Activated CD4-positive, alpha-beta T cell treated with anti-CD3 and anti-CD28 coated beads, Interleukin-2, amount 50 U/mL, for 24 hours (primary cell): ENCODE data around the gene STUB1.

Experiments used
- DNase-seq, 2 donors: peaks; one replicate each; pipeline ENCODE4 v3.0.0-alpha.2; 2020; ENCODE audit warnings: low read depth in 1 of 2, low spot score in 1 of 2

STUB1 gene

DNA sequence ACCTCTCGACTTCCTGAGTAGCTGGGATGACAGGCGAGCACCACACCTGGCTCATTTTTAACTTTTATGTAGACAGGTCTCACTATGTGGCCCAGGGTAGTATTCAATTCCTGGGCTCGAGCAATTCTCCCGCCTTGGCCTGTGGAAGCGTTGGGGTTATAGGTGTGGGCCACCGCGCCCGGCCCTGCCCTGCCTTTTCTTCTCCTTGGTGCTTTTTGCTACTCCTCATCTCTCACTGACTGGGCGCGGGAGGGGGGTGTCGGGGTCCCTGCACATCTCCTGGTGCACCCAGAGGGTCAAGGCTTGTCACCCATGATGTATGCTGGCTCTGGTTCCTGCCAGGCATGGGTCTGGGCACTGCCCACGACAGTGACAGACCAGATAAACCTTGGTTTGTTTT lies 35.7 kb upstream of the STUB1 start:
- no peak for DNase-seq

DNA sequence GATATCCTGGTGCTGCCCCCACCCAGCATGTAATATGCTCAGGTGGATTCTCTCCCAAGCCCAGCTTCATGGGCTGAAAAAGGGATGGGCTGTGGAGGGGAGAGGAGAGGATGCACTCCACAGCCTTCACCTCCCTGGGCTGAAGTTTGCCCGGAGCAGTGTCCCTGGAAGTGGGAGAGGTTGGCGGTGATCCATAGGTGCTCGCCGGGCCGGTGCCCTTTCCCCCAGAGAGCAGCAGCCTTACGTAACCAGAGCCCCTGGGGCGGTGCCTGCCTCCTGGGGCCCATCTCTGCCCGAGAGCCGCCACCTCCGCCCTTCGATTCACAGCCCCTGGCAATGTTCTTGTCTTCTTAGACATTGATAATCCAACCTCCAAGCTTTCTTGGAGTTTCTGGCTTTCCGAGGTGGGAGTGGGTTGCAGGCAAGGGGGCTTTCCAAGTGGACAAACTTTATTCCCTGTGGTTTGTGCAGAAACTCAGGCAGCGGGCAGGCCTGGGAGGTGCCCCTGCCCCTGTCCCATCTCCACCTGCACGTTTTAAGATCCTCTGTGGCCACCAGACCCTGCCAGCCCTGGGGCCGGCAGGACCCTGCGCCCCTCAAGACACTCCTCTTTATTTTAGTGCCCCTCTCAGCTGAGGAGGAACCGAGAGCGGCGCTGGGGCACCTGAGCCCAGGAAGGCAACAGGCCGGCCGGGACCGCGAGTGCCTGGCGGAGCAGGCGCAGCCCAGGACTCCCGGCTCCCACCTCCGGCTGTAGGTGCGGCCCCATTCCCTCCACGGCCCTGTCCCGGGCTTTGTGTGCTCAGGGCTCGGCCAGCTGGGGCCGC lies 34.1 kb upstream of the STUB1 start:
- DNase-seq, result no peak

DNA sequence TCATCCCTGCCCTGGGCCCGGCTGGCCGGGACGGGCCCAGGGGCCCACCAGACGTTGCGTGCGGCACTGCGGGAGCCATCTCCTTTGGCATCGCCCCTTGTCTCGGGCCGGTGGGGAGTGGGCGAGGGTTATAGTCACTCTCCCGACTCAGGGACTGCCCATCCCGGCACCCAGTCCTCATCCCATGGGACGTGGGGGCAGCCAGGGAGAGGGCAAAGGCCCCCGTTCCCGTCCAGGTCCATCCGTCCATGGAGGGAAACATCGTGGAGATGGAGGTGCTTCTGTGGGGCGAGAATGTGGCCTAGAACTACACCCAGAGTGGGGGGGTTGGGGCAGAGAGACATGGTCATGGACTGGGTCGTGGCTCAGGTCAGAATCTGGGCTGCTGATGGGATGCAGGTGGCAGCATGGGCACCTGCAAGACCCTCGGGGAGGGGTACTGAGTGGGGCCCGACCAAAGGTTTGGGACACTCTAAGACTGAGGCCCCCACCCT lies 33.5 kb upstream of the STUB1 start:
- no peak for DNase-seq

DNA sequence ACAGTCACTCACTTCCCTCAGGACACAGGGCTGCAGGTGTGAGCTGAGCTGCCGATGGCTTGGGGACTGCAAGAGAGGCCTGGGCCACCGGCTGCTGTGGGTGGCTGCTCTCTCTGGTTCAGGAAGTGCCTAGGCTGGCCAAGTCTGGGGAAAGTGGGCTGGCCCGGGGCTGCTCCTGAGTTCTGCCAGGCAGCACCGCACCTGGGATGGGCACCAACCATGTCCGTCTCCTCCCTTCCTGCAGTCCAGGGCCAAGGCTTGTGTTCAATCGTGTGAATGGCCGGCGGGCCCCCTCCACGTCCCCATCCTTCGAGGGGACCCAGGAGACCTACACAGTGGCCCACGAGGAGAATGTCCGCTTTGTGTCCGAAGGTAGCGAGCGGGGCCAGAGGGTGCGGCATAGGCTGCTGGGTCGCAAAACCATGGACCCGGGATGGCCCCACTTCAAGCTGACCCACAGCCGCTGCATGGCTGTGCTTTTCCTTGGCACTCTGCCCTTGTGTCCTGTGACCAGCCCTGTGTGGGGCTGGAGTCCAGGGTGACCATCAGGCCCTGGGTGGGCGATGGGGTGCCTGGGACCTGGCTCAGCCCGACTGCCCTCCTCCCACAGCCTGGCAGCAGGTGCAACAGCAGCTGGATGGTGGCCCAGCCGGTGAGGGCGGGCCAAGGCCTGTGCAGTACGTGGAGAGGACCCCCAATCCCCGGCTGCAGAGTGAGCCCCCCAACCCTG lies 32.9 kb upstream of the STUB1 start:
- no peak for DNase-seq

DNA sequence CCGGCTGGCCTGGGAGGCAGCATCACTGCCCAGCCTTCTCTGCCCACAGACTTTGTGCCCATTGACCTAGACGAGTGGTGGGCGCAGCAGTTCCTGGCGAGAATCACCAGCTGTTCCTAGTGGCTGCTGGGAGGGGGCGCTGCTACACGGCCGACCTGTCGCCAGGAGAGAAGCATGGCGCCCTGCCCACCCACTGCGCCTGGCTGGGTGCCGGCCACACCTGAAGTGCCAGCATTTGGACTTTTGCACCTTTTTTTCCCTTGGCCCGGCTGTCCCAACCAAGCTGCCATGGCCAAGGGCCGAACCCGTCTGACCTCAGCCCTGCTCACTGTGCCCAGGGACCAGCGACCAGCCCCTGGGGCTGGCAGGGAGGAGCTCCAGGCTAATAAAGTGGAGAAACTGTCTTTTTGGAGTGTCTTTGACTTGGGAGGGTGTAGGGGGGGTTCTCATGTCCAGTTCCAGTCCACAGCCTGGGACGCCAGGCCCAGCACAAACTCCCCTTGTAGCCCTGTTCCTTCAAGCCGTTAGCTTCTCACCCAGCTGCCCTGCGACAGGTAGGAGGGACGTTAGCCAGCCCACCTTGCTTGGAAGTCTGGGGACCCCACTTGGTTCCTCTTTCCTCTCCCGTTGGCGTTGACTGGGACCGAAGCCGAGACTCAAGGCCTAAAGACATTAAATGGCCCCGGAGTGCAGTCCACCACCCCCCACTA lies 32.0 kb upstream of the STUB1 start:
- DNase-seq, result no peak

DNA sequence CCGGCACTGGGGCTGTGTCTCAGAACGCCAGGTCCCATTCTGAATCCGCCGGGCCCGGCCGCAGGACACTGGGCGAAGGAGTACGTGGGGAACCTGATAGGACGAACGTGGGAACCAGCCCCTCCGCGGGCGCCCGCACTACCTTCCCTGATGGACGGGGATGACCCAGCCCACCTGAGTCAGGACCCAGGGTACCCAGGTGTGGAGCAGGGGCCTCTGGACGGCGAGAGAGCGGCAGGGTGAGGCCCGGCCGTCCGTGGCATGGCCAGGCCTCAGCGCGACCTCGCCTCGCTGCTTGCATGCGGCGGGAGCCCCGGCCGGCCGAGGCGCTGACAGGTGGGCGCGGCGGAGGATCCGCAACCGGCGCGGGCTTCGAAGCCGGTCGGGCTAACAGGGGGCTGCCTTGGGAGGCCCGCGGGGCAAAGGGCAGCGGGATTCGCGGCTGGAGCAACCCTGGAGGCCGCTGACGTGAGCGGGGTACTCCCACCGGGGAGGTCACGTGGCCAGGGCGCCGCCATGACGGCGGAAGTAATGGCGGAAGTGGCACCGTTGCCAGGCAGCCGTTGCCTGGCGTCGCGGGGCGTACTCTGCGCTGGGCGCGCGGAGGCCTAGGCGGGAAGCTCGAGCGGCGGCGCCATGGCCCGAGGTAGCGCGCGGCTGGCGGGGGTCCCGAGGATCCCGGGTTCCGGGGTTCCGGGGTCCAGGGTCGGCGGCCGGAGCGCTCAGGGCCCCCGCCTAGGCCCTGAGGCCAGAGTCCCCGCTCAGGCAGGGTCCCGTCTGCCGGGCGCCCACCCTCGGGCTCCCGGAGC lies 31.2 kb upstream of the STUB1 start, which contains the start of gene WDR90:
Gene WDR90 (plus strand): TSS at position 585 of the 809 bp plus-strand sequence. CDS start 52 bp downstream, at position 637.
- peak; percentile 83 to 91 for DNase-seq

DNA sequence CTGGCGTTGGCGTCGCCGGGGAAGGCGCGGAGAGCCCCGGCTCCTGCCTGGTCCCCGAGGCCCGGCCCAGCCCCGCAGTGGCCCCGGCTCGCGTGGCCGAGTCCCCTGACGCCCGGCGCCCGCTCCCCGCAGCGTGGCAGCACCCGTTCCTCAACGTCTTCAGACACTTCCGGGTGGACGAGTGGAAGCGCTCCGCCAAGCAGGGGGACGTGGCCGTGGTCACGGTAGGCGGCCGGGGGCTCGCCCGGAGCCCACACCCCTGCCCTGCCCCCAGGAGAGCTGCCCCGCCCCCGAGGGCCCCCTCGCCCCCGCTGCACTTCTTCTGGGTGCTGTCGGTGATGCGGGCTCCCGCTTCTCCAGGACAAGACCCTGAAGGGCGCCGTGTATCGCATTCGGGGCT lies 30.6 kb upstream of the STUB1 start:
- no peak for DNase-seq

DNA sequence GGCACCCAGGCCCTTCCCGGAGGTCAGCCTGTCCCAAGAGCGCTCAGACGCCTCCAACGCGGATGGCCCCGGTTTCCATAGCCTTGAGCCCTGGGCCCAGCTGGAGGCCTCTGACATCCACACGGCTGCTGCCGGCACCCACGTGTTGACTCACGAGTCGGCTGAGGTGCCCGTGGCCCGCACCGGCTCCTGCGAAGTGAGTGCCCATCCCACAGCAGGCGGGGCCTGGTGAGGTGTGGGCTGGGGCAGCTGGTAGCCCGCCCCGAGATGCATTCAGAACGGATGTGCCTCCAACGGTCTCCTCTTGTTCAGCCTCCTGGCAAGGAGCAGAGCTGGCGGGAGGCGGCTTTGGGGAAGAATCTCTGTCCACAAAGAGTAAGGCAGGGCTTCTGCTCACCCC lies 28.4 kb upstream of the STUB1 start:
- no peak for DNase-seq

DNA sequence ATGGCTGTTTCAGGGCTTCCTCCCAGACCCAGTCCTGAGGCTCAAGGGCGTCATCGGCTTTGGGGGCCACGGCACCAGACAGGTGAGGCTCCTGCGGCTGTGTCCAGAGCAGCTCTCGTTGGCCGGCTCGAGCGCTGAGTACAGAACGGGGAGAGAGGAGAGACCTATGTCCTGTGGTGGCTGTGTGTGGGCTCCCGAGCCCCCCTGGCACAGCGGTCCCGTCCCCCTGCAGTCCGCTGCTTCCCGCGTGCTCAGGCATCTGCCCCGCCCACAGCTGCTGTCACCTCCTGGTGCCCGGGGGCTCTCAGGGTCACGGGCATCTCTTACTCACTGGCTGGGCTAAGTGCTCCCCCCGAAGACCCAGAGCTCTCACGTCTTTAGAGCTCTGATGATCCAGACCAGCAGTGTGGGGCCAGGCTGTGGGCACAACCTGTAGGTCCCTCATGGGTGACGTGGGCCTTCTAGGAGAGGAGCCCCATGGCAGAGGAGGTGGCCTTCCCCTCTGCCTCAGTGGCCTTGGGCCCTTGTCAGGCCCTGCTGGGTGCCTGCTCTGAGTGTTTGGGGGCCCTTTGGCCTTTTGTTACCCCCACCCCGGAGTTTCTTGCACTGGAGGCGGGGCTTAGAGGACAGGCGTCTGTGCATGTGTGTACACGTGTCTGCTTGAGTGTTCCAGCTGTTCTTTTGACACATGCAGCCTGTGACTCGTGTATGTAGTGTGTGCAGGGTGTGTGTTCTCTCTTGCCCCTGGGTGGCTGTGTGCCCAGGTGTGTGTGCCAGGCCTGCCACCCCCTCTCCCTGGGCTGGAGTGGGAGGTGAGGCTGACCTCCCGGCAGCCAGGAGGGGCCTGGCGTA lies 27.5 kb upstream of the STUB1 start:
- DNase-seq, result no peak

DNA sequence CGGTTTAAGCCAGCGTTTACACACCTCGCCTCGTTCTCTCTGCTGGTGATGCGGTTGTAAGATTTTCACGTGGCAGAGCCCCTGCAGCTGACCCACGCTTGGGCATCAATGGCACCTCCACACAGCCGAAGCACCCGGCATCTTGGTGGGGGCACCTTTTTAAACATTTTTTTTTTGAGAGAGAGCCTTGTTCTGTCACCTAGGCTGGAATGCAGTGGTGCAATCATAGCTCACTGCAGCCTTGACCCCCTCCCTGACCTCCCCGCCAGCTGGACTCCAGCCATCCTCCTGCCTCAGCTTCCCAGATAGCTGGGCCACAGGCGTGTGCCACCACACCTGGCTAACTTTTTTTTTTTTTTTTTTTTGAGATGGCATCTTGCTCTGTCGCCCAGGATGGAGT lies 26.2 kb upstream of the STUB1 start:
- no peak for DNase-seq

DNA sequence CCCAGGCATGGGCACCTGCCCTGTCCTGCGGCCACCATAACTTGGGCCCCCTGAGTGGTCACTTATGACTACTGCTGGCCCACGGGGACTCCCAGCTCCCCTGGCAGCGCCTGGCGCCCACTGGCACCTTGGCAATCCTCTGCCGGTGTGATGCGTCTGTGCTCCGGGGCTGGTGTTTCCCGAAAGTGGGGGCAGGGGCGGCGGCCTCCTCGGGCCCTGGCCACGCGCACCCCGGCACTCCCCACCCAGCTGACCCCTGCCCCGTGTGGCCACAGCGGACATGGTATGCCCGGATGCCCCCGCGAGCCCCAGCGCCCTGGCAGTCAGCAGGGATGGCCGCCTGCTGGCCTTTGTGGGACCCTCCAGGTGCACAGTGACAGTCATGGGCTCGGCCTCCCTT lies 22.7 kb upstream of the STUB1 start:
- DNase-seq, result no peak

DNA sequence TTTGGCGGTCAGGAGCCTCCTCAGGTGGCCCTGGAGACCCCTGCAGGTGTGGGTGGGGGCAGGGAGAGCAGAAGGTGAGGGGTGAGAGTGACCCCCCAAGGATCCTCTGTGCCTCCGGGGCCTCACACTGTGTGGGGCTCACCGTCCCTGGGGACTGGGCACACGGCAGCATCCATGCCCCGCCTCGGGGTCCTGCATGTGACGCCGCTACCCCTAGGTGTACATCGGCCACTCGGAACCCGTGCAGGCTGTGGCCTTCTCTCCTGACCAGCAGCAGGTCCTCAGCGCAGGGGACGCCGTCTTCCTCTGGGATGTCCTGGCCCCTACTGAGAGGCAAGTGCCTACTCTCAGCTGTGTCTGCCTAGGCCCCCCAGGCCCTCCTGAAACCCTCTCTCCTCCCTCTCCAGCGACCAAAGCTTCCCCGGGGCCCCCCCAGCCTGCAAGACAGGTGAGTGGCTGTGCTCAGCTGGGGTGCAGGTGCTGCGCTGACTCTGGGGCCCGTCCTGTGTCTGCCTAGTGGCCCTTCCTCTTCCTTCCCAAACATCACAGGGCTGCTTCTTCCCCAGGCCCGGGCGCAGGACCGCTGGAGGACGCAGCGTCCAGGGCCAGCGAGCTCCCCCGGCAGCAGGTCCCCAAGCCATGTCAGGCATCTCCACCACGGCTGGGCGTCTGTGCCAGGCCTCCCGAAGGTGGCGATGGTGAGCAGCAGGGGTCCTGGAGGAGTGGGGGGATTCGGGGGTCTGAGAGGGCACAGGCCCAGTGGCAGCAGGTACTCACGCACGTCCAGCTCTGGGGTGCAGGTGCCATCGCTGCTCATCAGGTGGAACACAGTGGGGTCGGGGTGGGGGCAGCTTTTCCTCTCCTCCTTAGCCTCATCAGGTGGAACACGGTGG lies 21.3 kb upstream of the STUB1 start:
- no peak for DNase-seq

DNA sequence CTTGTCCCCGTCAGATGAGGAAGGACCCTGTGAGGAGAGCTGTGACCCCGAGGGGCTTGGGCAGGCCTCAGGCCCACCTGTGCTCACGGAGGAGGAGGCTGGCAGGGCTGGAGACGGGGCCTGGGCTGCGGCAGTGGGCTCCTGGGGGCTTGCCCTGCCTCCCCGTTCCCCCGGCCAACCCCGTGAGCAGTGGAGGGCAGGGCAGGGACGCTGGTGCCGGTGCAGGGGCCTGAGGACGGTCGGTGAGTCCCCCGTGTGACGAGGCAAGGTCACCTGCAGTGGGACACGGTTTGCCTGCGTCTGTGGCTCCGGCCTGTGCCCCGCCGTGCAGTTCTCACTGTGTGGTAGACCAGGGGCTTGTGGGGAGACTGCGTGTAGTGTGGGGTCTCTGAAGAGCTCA lies 20.6 kb upstream of the STUB1 start:
- no peak for DNase-seq

DNA sequence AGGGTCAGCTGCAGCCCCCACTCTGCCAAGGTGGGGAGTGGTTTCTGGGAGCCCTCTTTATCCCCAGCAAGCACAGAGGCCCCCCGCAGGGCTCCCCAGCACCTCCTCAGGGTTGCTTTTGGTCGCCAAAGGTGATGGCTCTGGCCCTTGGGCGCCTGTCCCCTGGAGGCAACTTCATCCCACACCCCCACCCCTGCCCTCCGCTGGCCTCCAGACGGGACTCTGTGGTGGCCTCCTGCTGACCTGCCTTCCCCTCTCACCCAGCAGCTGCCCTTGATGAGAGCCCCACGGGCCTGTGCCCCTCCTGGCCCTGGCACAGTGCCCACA lies 20.1 kb upstream of the STUB1 start:
- no peak for DNase-seq

DNA sequence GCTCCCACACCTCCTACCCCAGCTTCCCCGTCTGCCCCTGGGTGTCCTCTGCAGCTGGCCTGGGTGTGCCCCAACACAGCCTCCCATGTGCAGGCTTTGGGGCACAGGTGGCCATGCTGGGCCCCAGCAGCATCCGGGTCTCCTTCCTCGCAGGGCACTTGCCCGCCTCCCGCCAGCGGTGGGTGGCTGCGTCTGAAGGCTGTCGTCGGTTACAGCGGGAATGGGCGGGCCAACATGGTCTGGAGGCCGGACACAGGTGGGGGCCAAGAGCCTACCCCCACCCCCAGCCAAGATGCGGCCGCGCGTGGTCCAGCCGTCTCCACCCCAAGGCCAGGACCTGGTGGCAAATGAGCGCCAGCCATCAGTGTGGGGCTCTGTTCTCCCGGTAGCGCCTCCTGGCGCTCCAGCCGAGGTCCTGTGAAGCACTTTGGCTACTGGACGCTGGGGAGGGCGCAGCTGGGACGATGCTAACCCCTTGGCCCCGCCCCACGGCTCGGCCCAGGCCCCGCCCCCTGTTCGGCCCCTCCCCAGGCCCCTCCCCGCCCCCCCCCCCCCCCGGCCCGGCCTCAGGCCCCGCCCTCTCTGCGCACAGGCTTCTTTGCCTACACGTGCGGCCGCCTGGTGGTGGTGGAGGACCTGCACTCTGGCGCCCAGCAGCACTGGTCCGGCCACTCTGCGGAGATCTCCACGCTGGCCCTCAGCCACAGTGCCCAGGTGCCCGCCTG lies 19.6 kb upstream of the STUB1 start:
- DNase-seq, result peak in 1 of 2 donors; percentile 48

DNA sequence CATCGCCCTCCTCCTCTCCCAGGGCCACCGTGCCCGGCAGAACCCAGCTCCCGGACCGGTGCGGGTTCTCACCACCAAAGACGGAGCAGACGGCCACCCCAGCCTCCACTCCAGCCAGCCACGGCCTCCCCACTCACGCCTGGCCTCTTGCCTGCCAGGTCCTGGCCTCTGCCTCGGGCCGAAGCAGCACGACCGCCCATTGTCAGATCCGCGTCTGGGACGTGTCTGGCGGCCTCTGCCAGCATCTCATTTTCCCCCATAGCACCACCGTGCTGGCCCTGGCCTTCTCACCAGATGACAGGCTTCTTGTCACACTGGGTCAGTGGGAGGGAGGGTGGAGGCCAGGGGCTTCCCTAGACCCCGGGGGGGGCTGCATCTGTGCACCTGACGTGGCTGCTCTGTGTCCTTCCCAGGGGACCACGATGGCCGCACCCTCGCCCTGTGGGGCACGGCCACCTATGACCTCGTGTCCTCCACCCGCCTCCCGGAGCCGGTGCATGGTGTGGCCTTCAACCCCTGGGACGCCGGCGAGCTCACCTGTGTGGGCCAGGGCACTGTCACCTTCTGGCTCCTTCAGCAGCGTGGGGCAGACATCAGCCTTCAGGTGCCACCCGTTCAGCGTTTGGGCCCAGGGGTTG lies 18.9 kb upstream of the STUB1 start:
- no peak for DNase-seq

DNA sequence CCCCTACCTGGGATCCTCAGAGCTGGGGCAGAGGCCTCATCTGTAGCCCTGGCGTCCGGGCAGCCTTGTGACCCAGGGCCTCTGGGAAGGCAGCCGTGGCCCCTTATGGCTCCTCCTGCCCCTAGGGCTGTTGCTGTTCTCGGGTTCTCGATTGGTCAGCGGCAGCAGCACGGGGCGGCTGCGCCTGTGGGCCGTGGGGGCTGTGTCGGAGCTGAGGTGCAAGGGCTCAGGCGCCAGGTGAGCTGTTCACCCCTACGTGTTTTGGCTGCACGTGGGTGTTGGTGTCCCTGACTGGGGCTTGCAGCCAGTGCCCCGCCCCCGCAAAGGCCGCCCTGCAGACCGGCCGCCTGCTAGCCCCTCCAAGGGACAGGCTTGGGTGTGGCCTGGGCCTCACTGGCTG lies 18.1 kb upstream of the STUB1 start:
- no peak for DNase-seq

DNA sequence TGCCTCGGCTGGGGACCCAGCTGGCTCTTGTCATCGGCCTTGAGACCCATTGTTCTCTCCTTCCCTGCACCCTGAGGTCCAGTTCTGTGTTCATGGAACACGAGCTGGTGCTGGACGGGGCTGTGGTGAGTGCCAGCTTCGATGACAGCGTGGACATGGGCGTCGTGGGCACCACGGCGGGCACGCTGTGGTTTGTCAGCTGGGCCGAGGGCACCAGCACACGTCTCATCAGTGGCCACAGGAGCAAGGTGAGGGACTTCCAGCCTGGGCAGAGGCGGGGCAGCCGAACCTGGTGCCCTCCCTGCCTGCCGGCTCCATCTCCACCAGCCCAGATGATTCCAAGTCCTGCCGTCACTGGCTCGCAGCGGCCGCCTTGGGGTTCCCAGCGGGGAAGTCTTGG lies 17.6 kb upstream of the STUB1 start:
- no peak for DNase-seq
